Ramos (cell line): ENCODE measurements around the gene CTCFL.

Source experiments
- in situ Hi-C: fragments of 300-500 bp; cut with MboI; formaldehyde crosslinking; loops from one replicate; pipeline ENCODE4 v1.14.3; 2022; ENCODE audit warnings: low sequenced_read_pairs; ENCODE audit not compliant: unreplicated experiment

The CTCFL gene

DNA sequence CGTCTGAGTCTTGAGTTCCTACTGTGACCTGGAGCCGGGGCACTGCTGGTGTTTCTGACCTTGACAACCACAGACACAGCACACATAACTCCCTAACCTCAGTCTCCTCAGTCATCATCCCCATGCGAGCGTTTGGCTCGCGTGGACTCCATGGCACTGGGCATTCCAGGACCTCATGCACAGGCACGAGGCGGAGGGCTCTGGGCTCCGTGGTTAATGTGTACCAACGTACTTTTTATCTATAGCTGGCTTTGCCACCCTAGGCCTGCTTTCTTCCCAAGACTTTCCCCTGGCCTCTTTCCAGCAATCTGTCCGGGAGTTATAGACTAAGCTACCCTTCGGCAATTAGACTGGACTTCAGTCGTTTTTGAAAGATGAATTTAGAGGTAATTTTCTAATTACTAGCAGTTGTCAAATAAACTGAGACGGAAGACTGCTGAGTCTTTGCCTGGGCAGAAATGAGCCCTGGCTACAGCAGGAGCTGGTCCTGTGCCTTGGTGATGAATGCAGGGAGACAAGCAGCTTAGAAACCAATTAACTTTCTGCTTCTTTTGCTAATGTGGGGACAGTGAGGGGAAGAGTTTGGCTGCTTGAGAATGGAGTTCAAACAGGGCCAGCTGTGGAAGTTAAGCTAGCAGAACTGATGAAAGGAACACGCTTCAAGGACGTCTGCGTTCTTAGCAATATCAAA lies 16.1 kb upstream of the CTCFL start:
- in situ Hi-C loops: no loop called here

DNA sequence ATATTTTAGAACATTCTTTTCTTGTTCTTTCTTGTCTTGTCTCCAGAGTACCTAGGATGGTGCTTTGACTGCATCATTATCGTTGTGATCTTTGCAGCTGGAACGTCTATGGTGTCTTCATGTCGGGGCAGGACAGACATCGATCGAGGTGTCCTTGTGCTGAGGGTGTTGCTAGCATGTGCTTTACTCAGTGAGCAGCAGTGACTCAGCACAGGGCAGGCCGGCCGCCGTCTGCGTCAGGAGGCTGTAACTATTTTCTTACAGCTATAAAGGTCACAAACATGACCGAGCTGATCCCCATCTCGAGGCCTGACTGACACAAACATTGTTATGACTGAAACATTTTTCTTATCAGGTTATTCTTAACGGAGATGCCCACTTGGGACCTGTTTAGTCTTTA lies 14.9 kb upstream of the CTCFL start:
- in situ Hi-C loops: no loop called here

DNA sequence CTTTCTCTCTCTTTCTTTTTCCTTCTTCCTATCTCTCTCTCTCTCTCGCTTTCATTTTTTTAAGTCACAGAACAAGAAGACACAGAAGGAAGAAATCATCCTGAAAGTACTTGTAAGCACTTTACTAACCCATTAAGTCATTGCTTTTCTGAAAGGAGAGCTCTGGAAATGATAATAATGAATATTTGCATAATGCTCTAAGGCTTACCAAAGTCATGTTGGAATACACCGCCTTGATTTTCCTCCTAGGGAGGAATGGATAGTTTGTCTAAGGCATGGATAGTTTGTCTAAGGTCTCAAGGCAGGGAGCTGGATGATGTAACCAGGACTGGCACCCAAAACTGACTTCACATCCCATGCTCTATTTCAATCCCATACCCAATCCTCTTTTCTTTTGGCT lies 12.9 kb upstream of the CTCFL start:
- in situ Hi-C loops: no loop called here

DNA sequence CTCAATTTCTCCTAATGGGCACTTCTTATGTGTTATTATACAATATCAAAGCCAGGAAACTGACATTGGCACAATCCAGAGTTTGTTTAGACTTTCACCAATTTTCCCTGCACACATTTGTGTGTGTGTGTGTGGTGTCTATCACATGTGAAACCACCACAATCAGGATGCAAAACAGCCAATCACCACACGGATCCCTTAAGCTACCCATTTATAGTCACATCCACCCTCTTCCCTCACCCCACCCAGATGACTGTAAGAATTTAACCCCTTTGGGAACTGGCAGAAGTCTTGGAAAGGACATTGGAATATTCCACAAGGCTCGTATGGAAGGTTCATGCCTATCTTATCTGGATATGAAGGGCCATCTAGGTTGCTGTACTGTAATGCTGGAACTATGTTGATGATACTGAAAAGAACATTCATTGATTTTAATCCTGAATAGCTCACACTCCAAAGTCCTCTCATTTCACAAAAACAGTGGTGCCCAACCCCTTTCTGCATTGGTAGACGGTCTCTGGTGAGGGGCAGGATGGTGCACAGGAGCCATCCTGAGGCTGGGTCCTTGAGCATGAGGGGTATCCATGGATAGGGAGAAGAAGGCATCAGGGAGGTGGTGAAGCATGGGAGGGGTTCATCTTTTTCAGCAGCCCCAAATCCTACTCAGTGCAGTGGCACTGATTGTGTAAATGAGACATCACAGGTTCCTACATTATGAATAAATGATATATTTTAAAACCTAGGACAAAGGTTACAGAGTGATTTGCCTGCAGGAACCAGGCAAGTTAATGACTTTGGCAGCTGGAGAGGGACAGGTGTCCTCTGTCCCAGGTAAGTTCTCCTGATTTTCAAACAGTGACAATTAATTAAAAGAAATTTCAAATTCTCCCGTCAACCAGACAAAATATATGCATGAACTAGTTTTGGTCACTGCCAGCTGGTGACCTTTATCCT lies 12.1 kb upstream of the CTCFL start:
- in situ Hi-C loops: no loop called here

DNA sequence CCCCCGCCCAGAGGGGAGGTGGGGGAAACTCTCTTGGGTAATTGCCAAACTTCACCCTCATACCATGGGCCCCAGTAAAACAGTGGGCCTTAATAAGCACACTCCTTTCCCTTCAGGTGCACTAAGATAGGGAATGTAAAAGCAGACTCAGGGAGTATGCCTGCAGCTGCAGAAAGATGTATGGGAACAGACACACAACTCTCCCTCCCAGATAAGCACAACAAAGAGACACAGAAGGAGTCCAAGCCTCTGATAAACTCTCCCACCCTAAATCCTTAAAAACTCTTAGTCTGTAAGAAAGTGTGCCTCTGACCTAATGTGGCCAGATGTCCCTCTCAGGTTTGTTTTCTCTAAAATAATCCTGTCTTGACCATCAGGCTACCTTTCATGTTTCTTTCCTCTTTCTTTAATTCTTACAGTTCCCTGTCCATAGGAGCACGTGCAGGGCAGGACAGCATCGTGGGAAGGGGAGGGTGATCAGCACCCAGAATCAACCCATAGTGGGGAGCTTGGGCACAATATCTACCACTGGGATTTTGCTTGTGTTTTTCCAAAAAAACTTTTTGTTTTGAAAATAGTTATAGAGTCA lies 11.3 kb upstream of the CTCFL start:
- in situ Hi-C loops: no loop called here

DNA sequence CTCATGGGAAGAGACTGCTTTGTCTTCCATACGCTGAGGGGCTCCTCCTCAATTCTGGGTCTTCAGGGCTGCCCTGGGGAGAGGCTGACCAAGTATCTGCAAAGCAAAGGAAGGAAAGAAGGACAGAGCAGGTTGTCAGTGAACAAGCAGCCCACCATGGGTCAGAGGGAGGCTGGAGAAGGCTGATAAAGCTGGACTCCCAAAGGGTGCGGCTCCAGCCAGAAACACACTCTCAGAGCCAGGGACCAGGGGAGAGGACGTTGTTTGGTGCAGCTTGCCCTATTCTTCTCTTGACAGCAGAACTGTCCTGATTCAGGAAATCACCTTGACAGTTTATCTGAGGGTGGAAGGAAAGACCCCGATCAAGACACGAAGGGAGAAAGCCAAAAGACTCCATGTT lies 10.4 kb upstream of the CTCFL start:
- in situ Hi-C loops: no loop called here

DNA sequence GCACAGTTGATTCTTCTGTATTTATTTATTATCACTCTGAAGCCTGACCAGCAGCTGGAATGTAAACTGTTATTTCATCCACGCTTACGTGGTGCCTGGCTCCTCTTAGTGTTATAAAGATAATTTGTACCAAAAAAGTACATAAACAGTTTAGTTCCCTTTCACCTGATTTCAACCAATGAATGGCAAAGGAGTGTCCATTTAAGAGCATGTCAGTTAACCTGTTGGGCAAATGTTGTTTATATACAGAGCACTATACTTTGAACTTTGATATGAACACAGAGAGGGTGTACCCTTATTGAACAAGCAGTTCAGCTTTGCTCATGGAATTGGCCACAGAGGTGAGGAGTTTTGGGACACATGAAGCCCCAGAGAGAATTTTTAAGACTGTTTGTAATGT lies 7.2 kb upstream of the CTCFL start:
- in situ Hi-C loops: no loop called here

DNA sequence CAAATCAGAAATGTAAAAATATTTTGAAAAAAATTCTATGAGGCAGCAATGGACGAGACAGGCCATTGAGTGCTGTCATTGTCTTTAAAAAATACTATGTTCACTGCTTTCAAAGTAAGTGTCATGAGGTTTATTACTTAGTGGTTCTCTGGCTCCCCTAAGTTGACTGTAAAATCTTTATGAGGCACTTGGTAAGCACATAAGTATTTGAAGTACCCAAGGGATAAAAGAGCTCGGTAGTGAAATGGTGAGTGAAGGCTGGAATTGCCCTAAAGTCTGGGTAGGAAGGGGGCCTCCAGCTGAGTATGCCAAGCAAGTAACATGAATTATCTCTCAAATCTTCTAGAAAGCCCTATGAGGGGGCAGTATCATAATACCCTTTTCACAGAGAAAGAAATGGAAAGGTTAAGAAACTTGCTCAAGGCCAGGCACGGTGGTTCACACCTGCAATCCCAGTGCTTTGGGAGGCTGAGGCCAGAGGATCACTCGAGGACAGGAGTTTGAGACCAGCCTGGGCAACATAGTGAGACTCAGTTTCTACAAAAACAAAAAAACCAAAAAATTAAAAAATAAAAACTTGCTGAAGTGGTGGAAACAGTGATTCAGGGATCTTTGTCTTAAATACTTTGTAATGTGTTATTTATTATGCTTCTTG lies 5.5 kb upstream of the CTCFL start:
- in situ Hi-C loops: no loop called here

DNA sequence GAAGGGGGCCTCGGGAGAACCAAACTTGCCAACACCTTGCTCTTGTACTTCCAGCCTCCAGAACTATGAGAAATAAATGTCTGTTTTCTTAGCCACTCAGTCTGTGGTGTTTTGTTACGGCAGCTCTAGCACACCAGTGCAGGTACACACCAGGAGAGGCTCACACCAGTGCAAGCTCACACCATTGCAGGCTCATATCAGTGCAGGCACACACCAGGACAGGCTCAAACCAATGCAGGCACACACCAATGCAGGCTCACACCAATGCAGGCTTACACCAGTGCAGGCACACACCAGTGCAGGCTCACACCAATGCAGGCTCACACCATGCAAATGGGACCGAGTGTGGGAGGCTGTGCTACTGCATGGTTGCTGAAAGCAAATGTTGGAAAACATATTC lies 4.9 kb upstream of the CTCFL start:
- in situ Hi-C loops: no loop called here

DNA sequence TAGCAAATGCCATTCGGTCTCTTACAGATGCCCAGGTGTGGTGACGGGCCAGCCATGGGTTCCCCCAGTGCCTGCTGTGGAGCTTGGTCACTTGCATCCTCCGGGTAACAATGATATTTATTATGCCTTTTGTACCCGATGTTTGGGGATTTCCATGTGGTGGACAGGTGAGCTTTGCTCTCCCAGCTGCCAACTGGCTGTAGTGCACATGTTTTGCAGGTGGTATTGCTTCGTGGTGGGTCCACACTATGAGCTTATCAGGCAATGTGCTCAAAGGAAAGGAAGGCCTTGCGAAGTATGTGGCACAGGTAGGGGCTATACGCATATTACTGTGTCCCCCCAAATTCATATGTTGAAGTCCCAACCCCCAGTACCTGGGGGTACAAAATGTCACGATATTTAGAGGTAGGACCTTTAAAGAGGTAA lies 4.2 kb upstream of the CTCFL start:
- in situ Hi-C loops: no loop called here

DNA sequence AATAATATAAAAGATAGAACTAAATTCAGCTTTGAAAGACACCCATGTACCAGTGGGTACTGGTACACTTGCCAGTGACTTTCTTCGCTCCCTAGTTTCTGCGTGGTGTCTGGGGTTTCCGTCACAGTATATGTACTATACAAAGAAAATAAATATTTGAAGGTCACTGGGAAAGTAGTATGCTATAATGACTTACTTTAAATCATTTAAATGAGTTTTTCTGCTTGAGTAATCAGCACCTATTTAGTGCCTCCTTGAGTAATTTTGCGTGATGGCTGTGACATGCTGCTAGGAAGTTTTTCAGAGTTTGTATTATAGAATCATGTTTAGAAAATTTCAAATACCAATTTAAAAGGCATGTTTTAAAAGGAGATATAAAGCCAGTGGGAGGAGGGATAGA lies 3.2 kb upstream of the CTCFL start:
- in situ Hi-C loops: no loop called here

DNA sequence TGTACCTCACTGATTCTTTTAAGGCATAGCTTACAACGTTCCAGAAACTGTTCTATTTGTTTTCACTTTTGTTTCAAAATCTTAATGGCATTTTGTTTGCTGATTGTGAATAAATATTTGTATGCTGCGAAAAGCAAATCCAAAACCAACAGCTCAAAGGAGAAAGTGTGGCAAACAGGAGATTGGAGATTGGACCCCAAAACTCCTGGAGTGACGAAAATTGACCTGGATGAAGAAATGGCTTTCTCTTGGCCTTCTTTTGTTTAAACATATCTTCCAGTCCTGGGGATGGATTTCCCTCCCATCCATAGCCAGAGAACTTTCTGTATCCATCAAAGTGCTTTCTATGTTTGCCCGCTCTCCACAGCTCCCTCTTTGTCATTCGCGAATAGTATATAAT lies 2.8 kb upstream of the CTCFL start:
- in situ Hi-C loops: no loop called here

DNA sequence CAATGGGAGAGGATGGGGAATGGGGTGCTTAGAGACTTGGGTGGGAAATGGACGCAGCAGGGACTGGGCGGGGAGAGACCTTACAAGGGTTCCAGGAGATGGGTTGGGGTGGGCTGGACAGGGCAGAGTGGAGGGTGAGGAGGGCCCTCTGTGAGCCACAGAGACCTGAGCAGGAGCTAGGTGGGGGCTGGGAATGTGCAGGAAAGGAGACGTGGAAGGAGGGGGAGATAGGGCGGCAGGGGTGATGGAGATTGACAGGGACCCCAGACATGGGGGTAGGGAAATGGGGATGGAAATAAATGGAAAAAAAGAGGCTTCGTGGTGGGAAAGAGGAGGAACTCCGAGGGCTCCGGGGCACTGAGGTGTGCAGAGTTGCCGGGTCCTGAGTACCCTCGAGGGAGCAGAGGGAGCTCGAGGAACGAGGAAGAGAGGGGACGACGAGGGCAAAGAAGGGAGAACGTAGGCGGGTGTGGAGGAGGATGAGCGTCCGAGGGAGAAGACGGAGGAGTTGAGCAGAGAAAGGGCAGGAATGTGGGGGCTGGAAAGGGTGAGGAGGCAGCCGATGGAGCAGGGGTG lies 2.0 kb upstream of the CTCFL start:
- in situ Hi-C loops: no loop called here

DNA sequence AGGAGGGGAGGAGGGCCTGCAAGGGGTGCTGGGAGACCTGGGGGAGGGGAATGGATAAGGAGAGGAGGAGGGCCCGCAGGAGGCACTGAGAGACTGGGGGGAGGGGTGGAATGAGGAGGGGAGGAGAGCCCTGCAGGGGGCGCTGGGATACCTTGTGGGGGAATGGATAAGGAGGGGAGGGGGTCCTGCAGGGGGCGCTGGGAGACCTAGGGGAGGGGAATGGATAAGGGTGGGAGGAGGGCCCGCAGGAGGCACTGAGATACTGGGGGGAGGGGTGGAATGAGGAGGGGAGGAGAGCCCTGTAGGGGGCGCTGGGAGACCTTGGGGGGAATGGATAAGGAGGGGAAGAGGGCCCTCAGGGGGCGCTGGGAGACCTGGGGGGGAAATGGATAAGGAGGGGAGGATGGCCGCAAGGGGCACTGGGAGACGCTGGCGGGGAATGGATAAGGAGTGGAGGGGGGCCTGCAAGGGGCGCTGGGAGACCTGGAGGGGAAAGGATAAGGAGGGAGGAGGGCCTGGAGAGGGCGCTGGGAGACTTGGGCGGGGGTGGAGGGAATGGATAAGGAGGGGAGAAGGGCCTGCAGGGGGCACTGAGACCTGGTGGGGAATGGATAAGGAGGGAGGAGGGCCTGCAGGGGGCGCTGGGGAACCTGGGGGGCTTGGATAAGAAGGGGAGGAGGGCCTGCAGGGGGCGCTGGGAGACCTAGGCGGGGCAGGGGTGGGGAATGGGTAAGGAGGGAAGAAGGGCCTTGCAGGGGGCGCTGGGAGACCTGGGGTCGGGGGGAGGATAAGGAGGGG lies 1.3 kb upstream of the CTCFL start:
- in situ Hi-C loops: no loop called here

DNA sequence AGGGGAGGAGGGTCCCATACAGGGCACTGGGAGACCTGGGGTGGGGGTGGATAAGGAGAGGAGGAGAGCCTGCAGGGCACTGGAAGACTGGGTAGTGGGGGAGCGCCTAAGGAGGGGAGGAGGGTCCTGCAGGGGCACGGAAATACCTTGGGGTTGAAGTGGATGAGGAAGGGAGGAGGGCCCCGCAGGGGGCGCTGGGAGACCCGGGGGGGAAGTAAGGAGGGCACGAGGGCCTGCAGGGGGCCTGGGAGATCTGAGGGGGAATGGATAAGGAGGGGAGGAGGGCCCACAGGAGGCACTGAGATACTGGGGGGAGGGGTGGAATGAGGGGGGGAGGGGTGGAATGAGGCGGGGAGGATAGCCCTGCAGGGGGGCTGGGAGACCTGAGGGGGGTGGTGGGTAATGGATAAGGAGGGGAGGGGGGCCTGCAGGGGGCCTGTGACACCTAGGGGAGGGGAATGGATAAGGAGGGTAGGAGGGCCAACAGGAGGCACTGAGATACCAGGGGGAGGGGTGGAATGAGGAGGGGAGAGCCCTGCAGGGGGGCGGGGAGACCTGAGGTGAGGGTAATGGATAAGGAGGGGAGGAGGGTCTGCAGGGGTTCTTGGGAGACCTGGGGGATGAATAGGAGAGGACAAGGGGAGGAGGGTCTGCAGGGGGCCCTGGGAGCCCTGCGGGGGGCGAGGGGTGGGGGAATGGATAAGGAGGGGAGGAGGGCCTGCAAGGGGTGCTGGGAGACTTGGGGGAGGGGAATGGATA lies 567 bp upstream of the CTCFL start:
- in situ Hi-C loops: no loop called here

DNA sequence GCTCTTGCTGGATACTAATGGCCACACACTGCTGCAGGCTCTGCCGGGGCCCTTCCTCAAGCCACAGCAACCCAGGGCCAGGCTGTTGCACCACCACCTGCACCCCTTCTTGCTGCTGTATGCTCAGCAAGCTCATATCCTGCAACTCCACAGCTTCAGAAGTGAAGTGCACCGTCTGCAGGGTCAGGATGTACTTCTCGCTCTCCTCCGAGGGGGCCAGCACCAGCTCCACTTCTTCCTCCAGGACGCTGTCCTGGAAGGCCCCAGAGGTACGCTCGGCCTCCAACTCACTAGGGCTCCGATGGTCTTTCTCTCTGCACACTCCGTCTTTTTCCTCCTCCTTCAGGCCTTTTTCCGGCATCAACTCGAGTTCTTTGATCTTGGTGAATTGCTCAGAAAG lies 1.2 kb downstream of the CTCFL start:
- in situ Hi-C loops: loop anchor here (25.0 kb wide), 1 partner anchor 436 kb away; no protein-coding TSS in a partner anchor

DNA sequence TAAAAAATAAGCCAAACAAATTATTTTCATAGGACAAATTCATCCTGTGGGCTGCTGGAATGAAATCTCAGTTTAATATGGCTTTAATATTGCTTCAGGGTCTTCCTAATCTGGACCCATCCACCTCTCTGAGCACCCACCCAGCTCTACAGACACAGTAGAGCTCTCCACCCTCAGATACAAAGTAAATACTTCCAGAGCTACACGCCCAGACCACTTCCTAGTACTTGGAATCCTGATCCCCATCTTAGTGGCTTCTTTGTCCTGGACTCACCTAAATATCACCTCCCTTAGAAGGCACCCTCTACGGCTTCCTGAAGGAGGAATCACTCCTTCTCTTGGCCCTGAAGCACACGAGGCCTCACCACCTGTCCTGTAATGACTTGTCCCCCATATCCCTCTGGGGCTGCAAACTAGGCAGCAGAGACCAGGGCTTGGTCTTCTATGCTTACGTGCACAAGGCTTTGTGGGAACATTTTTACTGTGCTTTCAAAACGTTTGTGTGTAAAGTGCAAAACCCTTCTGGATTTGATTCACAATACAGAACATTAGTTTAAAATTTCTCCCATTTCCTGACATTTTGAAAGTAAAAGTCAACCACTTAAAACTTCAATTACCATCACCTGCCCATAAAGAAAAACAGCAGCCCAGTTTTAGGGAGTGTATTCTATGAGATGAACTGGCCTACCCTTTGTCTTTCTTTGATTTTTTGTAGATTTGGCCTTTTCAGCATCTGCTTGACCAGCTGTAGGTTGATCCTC lies 2.4 kb downstream of the CTCFL start:
- in situ Hi-C loops: loop anchor here (25.0 kb wide), 1 partner anchor 435 kb away; no protein-coding TSS in a partner anchor

DNA sequence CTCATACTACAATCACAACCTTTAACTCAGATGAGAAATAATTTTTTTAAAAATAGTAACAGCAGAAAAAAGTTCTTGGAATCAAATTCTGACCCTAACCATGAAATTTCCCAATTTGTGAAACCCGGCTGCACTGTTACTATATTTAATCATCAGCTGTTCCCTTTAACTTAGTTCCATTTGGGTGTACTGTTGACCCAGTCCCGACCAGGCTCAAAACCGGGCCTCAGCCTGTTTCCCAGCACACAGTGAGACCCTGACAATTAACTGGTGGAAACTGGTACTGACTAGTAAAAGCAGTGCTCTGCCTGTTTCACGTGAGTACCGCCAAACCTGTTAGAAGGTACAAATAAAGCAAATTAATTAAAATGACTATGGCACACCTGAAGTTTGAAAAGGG lies 7.0 kb downstream of the CTCFL start:
- in situ Hi-C loops: loop anchor here (25.0 kb wide), 1 partner anchor 431 kb away; no protein-coding TSS in a partner anchor
